Upper lobe of right lung (tissue), 1 donor: Measurements from ENCODE around the gene ADGRV1. TPM values are rescaled to one million over a fixed set of nuclear protein-coding genes. Genes with fewer than 3 reads are reported as not detected.

ENCODE experiments used
- ATAC-seq: fragments of 200-7000 bp; cut with Tn5 transposase; one replicate; pipeline ENCODE4 v1.9.1; 2020; ENCODE audit warnings: mild to moderate bottlenecking, moderate library complexity
- DNase-seq: peaks from one replicate; pipeline ENCODE4 v3.0.0-alpha.2; 2020
- H3K27ac ChIP-seq: fragments of 200-600 bp; one replicate; pipeline ENCODE4 v1.8.0; 2022
- H3K27me3 ChIP-seq: fragments of 200-600 bp; one replicate; pipeline ENCODE4 v1.8.0; 2022; ENCODE audit warnings: mild to moderate bottlenecking
- H3K36me3 ChIP-seq: fragments of 200-600 bp; one replicate; pipeline ENCODE4 v1.8.0; 2022
- H3K4me1 ChIP-seq: fragments of 200-600 bp; one replicate; pipeline ENCODE4 v1.8.0; 2022
- H3K4me3 ChIP-seq: fragments of 200-600 bp; one replicate; pipeline ENCODE4 v1.8.0; 2022; ENCODE audit warnings: mild to moderate bottlenecking
- H3K9me3 ChIP-seq: fragments of 200-600 bp; one replicate; pipeline ENCODE4 v1.8.0; 2022
- intact Hi-C: fragments of 100-400 bp; cut with DNase I; formaldehyde crosslinking; loops from one replicate; pipeline ENCODE4 v1.11.0; 2022
- total RNA-seq: library from RNA; stranded (reverse); fragmentation: NEBNext Ultra II Directional; extraction: Animal tissue kit (Norgen Biotek cat#: 25700); gene quantifications from one replicate; pipeline ENCODE4 v1.2.1, GENCODE V29; 2021
- TF ChIP-seq, protein P1 (sequence below): fragments of 200-600 bp; IDR thresholded peaks from one replicate; pipeline ENCODE4 v1.8.0; 2022; ENCODE audit warnings: antibody characterized with exemption
- donor health status: DM: no; HTN: yes; CAD: no; lungs with severe emphysema.

The ADGRV1 gene
- total RNA-seq, 1 donor from 2014 or later, result 47.1 TPM

DNA sequence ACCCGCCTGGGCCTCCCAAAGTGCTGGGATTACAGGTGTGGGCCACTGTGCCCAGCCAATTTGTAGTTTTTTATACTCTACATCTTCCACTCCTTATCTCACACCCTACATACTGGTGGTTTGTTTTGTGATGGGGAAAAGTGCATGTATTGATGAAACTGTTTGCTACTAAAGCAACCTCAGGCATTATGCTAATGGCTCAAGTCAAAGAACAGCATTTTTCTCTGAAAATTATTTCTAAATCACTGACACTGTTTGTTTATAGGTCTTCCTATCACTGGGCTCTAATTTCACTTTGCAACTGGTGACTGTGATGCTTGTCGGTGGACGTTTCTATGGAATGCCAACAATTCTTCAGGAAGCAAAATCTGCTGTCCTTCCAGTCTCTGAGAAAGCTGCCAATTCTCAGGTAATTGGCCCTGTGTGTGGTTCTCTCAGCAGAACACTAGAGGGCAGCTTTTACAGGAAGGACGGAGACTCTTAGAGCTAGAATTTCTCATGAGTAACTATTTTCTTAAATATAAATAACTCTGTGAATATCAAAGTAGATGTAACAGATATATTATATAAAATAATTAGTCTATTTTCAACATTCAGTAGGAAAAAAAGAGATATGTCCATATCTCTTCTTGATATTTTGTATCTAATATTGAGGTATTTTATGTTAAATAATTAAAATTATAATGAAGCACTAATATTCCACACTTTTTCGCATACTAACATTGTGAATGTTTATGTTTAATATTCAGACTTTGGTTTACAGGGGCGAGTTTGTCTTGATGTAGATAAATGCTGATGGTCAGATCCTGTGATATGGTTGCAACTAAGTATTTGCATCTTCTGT is 244.1 kb downstream of the ADGRV1 start:
- H3K4me1 ChIP-seq, result no peaks in the 10 kb centered on the region
- DNase-seq, result no peak
- ATAC-seq, result peak; percentile 81
- TF ChIP-seq, protein P1, sequence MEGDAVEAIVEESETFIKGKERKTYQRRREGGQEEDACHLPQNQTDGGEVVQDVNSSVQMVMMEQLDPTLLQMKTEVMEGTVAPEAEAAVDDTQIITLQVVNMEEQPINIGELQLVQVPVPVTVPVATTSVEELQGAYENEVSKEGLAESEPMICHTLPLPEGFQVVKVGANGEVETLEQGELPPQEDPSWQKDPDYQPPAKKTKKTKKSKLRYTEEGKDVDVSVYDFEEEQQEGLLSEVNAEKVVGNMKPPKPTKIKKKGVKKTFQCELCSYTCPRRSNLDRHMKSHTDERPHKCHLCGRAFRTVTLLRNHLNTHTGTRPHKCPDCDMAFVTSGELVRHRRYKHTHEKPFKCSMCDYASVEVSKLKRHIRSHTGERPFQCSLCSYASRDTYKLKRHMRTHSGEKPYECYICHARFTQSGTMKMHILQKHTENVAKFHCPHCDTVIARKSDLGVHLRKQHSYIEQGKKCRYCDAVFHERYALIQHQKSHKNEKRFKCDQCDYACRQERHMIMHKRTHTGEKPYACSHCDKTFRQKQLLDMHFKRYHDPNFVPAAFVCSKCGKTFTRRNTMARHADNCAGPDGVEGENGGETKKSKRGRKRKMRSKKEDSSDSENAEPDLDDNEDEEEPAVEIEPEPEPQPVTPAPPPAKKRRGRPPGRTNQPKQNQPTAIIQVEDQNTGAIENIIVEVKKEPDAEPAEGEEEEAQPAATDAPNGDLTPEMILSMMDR, result peak; percentile 66
- no peaks in the 10 kb centered on the region for H3K36me3 ChIP-seq
- no peak overlapping the region for H3K27ac ChIP-seq
- no peaks in the 10 kb centered on the region for H3K9me3 ChIP-seq
- H3K27me3 ChIP-seq, result no peaks in the 10 kb centered on the region
- intact Hi-C loops, result no loop called here
- no peak overlapping the region for H3K4me3 ChIP-seq

DNA sequence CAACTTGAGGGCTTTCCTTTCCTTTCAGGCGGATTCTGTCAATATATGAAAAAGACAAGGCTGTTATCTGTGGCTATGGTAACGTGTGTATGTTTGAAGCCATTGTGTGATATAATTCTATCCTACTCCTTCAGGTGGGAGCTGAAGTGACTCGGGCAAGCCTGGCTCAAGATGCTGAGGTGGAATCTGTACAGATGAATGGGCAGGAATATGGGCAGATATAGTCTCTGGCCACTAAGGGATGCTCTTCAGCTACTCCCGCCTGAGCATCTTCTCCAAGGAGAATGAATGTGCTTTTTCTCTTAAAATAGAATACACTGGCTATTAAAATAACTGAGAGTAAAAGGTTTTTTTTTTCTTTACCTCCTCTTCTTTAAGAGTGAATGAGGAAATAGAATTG is 244.8 kb downstream of the ADGRV1 start:
- DNase-seq, result no peak
- Histone ChIP-seq H3K9me3 (no peaks in the 10 kb centered on the region), H3K27ac (no peak overlapping the region), H3K4me3 (no peak overlapping the region), H3K27me3 (no peaks in the 10 kb centered on the region), H3K36me3 (no peaks in the 10 kb centered on the region), H3K4me1 (no peaks in the 10 kb centered on the region)
- intact Hi-C loops, result no loop called here
- TF ChIP-seq, protein P1, result no peak
- ATAC-seq, result no peak

DNA sequence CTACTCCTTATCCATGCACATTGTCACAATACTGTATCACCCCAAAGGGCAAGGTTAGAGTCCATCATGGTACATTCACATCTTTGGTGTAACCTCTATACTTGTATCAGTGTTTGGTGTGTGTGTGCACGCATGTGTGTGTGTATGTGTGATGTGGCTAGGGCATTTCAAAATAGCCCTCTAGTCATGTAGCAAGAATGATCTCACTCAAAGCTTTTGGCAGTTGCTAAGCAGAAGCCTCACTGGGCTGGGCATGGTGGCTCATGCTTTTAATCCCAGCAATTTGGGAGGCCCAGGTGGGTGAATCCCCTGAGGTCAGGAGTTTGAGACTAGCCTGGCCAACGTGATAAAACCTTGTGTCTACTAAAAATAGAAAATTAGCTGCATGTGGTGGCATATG is 245.3 kb downstream of the ADGRV1 start:
- Histone ChIP-seq H3K27ac (no peak overlapping the region), H3K27me3 (no peaks in the 10 kb centered on the region), H3K36me3 (no peaks in the 10 kb centered on the region), H3K4me1 (no peaks in the 10 kb centered on the region), H3K9me3 (no peaks in the 10 kb centered on the region), H3K4me3 (no peak overlapping the region)
- no peak for DNase-seq
- TF ChIP-seq, protein P1, result no peak
- no peak for ATAC-seq
- intact Hi-C loops, result no loop called here

DNA sequence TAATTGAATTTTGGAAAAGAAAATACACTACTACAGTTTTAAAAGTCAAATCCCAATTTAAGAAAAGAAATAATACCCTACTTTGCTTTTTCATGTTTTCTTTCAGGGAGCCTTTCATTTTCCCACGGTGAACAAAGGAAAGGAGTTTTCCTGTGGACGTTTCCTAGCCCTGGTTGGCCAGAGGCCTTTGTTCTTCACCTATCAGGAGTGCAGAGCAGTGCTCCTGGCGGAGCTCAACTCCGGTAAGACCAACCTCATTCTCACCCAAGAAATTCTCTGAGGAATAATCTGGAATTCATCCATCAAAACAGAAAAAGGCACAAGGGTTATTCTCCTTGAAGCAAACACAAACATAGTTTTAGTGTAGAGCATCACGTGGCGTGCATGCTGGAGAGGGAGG is 248.9 kb downstream of the ADGRV1 start:
- H3K9me3 ChIP-seq, result no peaks in the 10 kb centered on the region
- TF ChIP-seq, protein P1, result no peak
- no peak for ATAC-seq
- H3K4me1 ChIP-seq, result no peaks in the 10 kb centered on the region
- intact Hi-C loops, result no loop called here
- H3K27me3 ChIP-seq, result no peaks in the 10 kb centered on the region
- no peaks in the 10 kb centered on the region for H3K36me3 ChIP-seq
- no peak overlapping the region for H3K4me3 ChIP-seq
- no peak overlapping the region for H3K27ac ChIP-seq
- DNase-seq, result no peak

DNA sequence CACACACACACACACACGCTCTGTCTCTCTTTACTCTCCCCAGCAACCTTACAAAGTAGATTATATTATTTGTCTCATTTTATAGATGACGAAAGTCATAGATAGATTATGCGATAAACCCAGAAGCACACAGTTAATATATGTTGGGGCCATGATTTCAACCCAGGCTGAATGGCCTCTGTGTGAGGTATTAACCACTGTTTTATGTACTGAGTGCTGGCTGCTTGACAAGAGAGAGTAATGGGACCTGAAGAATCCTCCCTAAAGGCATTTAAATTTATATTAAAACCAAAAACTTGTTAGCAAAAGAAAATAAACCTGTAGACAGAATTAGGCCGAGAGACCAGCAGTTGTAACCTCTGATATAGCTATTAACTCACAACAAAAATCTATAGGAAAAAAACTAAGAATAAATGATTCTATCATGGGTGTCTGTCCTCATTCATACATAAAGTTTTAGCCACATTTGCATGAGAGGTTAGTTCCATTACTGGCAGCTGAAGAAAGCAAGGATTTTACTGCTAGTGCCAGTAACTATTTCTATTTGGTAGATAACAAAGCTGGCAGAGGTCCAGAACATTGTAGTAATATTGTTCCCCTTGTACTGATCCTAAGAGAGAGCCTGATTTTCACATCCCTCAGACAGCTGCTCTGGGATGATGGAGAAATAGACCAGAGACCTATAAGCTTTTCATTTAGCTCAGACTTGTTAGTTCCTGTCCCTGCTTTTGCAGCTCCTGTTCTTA is 250.9 kb downstream of the ADGRV1 start:
- ATAC-seq (no peak), DNase-seq (no peak)
- Histone ChIP-seq H3K36me3 (no peaks in the 10 kb centered on the region), H3K4me1 (no peaks in the 10 kb centered on the region), H3K4me3 (no peak overlapping the region), H3K27ac (no peak overlapping the region), H3K27me3 (no peaks in the 10 kb centered on the region), H3K9me3 (no peaks in the 10 kb centered on the region)
- TF ChIP-seq, protein P1, result no peak
- intact Hi-C loops, result no loop called here
